GM21619 (cell line): Measurements from ENCODE around the gene POLD2.
A peak's percentile ranks its signal among the peaks of the same experiment; 100 is the strongest.

Experiments
- ATAC-seq: cut with Tn5 transposase; IDR thresholded peaks from one replicate; pipeline ENCODE4 v1.9.1; 2021; ENCODE audit not compliant: unreplicated experiment

The POLD2 gene

DNA sequence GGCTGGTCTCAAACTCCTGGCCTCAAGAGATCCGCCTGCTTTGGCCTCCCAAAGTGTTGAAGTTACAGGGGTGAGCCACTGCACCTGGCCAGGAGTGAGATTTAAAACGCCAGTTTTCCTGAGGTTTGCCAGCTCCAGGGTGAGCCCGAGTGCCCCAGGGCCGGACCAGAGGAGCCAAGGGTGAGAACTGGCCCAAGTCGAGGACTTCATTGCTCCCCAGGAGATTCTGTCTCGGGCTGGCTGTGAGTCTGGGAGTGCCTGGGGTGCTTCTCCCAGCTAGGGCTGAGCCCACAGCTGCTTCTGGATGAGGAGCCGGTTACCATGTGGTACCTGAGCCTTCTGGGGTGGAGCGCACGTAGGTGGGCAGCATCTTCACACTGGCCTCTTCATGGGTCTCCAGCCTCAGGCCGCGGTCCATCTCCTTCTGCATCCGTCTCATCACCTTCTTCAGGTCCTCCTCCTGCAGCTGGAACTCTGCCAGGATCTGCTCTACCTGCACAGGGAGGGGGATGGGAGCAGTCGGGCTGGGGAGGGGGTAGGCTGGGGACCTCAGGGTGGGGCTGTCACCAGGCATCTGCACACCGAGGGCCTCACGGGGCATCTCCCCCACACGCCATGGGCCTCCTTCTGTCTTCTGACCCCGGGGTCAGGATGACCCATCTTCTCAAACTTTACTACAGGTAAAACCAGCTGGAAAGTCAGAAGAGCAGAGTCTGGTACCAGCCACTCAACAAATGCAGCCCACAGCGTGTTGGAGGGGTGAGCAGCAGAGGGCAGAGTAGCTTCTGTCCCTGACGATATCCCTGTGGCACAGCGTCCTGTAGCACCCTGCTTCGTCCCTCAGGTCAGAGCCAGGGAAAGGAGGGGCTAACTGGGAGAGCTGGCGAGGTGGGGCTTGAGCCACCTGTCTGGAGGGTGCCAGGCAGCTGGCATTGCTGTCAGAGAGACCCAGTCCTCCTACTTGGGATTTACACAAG lies 29.9 kb upstream of the POLD2 start:
- ATAC-seq: no peak

- no peak for ATAC-seq
Observed at GRCh38 chr7:44151956-44152355, 28.6 kb upstream of the POLD2 start.

- no peak for ATAC-seq
Observed at GRCh38 chr7:44150966-44151941, 27.9 kb upstream of the POLD2 start.

GRCh38 chr7:44150466-44150832 lies 27.1 kb upstream of the POLD2 start:
- peak; percentile 54 for ATAC-seq

GRCh38 chr7:44149571-44150465 lies 26.5 kb upstream of the POLD2 start:
- ATAC-seq: no peak

GRCh38 chr7:44148961-44149536 lies 25.7 kb upstream of the POLD2 start:
- ATAC-seq: no peak

GRCh38 chr7:44148166-44148565 lies 24.8 kb upstream of the POLD2 start:
- no peak for ATAC-seq

GRCh38 chr7:44147026-44147991 lies 24.0 kb upstream of the POLD2 start:
- ATAC-seq: no peak

DNA sequence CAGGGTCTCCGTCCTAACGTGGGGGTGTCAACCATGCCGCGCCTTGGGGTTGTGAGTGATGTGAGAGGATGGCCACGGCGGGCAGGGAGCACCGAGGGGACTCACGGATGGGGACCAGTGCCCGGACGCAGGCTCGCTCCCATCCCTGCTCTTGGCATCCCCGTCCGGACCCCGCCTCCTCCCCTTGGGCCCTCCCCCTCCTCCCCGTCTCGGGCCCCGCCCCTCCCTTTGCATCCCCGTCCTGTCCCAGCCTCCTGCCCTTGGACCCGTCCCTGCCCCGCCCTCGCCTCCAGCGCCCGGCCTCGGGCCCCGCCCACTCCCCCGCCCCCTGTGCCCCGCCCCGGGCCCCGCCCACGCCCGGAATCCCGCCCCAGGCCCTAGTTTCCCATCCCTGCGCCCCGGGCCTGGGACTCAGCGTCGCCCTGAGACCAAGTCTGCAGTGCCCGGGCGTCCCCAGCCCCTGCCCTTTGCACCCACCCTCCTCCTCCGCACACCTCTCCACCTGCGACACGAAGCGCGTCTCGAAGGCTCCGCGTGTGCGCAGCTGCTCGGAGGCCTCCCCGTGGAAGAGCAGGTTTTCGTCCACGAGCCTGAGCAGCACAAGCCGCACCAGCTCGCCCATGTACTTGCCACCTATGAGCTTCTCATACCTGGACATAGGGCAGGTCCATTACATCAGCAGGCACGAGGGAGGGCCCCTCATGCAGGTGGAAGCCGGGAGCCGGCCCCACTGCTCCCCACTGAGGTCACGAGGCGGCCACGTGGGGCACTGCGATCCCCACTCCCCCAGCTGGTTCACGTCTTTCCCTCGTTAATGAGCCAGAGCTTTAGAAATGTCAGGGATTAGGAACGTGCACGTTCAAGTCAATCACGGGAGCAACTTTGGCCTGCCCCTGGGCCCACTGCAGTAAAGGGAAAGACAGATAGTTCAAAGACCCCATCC lies 22.9 kb upstream of the POLD2 start:
- ATAC-seq: no peak

GRCh38 chr7:44145479-44145968 lies 22.2 kb upstream of the POLD2 start:
- ATAC-seq: no peak

GRCh38 chr7:44144968-44145478 lies 21.7 kb upstream of the POLD2 start:
- ATAC-seq: no peak

- no peak for ATAC-seq
Observed at GRCh38 chr7:44144426-44144967, 21.1 kb upstream of the POLD2 start.

DNA sequence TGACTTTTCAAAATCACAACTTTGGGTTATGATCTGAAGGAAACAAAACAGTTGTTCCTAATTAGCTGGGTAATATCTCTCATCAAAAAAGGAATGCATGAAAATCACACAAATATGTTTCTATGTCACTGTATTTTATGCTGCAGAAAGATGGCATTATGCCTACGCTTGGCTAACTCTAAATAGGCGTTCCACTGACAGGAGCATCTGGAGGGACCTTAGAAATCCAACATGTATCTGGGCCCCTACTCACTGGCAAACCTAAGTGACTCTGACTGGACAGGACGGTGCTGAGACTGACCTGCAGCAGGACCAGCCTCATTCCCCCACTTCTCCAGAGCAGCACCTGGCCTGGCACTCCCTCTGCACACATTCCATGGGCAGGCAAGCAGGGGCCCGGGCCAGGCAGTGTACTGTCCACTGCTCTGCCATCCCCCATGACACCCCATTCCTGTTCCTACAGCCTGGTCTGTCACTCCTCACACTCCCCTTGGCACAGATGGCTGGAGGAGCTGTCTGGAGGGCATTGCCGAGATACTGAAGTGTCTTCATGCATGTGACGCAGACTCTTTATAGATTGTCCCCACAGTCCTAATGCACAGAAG lies 20.4 kb upstream of the POLD2 start:
- ATAC-seq: no peak

DNA sequence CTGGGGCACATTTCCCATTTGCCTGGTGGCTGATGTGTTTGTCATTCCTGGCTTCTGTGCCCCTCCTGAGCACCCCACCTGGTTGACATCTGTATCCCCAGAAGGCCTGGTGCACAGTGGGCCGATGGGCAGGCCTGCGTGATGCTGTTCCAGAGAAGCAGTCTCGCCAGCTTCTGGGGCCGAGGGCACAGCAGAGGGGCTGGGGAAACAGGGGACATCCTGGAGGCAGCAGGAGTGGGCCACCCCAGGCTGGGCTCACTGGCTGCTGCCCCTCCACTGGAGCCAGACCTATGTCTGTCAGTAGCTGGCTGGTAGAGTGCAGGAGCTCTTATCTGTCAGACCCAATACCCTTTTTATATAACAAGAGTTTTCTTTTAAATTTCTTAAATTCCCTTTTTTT lies 18.7 kb upstream of the POLD2 start:
- ATAC-seq: no peak

- no peak for ATAC-seq
Observed at GRCh38 chr7:44141221-44141850, 18.0 kb upstream of the POLD2 start, which contains the start of gene MYL7. Gene MYL7, minus strand, starts transcription at chr7:44141332. Its CDS starts 27 bp downstream, at chr7:44141305.

- no peak for ATAC-seq
Observed at GRCh38 chr7:44140341-44140740, 17.0 kb upstream of the POLD2 start.
